Hematopoietic multipotent progenitor cell treated with erythropoietin and hydrocortisone succinate and interleukin-3 and kit ligand, for 4 days (in vitro differentiated cells): ENCODE results near the gene LGI4.
A peak's percentile ranks its signal among the peaks of the same experiment; 100 is the strongest.
"Not testable (repeated sequence)": the region's sequence is repeated elsewhere in the genome, so short reads cannot be mapped to it uniquely, and the experiment has no call there.

Experiments used
- DNase-seq: peaks from one replicate; pipeline ENCODE4 v3.0.0-alpha.2; 2015

LGI4 gene

GRCh38 chr19:35160629-35161433 lies 26.0 kb upstream of the LGI4 start:
- no peak for DNase-seq

DNA sequence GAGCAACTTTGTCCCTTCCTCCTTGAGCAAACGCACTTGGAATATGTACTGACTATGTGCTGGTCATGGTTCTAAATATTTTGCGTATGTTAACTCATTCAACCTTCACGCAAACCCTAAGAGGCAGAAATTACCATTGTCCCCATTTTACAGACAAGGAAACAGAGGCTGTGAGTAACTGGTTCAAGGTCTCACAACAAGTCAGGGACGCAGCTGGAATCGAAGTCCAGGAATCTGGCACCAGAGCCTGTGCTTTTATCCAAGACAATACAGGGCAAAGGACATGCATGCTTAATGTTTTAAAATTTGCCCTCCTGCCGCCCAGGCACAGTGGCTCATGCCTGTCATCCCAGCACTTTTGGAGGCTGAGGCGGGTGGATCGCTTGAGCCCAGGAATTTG lies 24.7 kb upstream of the LGI4 start:
- no peak for DNase-seq

GRCh38 chr19:35157431-35157830 lies 22.6 kb upstream of the LGI4 start:
- DNase-seq = no peak

DNA sequence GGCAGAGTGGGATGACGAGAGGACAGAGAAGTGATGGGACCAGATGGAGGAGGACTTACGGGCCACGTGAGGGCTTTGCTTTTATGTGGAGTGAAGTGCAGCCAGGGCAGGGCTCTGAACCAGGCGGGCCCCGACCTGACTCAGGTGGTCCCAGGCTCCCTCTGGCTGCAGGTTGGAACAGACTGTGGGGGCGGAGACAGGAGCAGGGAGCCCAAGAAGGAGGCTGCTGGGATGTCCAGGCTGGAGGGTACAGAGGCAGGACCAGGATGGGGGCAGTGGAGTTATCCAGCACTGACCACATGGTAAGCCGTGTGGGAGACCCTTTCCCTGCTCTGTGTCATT lies 21.8 kb upstream of the LGI4 start:
- DNase-seq = no peak

DNA sequence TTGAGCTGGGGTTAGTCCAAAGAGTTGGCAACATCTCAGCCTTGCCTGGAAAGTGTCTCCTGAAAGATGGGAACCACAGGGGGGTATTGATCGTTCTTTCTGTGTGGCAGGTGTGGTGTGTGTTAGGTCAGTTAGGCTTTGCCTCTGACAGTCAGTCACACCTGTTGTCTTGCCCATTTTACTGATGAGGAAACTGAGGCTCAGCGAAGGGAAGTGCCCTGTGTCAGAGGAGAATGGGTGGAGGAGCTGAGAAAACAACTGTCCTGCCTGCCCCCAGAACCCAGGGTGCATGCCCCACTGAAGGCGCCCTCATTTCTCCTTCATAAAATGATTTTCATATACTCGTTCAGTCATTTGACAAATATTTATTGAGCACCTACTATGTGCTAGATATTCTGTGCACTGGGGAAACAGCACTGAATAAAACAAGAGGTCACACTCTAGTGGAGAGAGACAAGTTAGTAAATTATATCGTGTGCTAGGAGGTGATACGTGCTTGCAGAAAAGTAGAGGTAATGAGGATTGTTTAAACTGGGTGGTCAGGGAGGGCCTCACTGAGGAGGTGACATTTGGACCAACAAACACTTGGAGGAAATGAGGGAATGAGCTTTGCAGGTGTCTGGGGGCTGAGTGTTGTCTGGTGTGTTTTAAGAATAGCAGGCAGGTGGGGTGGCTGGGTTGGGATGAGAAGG lies 21.3 kb upstream of the LGI4 start:
- no peak for DNase-seq

- DNase-seq = peak; percentile 49
Observed at GRCh38 chr19:35155441-35155840, 20.6 kb upstream of the LGI4 start.

DNA sequence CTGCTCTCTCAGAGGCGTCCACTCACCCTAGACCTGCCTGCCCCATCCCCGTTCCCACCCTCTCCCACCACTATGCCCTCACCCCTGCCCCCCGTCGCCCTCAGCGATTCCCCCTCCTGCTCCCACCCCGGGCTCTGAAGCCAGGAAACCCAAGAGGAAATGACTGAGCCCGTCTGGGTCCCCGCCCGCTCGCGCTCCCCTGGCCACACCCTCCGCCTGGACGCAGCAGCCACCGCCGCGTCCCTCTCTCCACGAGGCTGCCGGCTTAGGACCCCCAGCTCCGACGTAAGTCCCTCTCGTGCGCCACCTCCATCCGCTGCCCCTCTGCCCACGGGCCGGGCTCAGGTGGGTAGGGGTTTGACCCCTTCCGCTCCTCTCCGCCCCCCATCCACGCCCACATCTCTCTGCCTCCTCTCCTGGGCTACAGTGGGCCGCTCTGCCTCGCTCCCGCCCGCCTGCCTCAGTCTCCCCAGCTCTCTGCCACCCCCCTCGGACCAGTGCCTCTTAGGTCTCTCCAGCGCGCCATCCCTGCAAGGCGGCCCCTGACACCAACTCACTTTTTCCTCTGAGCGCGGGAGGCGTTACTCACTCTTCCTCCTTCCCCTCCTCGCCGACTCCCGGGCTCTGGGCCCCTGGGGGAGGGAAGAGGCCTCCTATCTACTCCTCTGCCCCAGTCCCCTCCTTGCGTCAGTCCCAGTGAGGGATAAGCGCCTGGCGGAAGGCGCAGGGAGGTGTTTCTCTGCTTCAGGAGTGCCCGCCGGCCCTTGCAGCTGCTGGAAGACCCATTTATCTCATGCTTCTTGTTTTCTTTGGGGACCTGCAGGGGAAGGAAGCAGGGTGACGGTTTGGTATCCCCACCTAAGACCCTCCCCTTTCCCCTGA lies 19.9 kb upstream of the LGI4 start, which contains the start of gene FXYD5:
Gene FXYD5, plus strand, starts transcription at position 211 of the 882 bp plus-strand sequence. CDS start 816 bp downstream, outside the sequence.
- peak; percentile 92 for DNase-seq

GRCh38 chr19:35153701-35154524 lies 19.1 kb upstream of the LGI4 start:
- peak; percentile 85 for DNase-seq

DNA sequence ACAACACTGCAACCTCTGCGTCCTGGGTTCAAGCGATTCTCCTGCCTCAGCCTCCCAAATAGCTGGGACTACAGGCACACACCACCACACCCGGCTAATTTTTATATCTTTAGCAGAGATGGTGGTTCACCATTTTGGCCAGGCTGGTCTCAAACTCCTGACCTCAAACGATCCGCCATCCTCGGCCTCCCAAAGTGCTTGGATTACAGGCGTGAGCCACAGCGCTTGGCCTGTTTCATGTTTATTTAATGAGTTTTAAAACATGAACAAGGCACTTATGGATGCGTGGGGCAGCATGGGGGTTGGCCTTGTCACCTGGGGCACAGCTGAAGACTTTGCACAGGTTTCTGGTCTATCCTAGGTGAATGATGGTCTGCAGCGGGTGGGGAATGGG lies 18.3 kb upstream of the LGI4 start:
- not testable (repeated sequence) for DNase-seq

DNA sequence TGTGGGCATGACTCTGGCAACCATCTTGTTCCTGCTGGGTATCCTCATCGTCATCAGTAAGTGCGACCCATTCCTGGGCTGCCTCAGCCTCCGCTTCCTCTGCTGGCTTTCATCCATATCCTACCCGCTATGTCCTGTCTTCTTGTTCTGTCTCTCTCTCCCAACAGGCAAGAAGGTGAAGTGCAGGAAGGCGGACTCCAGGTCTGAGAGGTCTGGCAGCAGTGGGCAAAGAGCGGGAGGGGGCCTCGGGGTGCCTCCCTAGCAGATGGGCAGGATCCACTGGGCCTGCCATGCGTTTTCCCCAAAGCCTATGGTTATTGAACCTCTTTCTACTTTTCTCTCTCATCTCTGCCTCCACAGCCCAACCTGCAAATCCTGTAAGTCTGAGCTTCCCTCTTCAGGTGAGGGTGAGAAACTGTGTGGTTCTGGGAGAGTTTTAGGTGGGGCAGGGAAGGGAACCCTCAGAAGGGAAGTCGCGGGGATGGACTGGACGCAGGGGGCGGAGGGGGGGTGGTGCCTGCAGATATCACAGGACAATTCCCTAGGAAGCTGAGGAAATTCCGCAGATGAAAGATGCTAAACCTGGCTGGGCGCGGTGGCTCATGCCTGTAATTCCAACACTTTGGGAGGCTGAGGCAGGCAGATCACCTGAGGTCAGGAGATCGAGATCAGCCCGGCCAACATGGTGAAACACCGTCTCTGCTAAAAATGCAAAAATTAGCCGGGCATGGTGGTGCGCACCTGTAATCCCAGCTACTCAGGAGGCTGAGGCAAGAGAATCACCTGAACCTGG lies 16.6 kb upstream of the LGI4 start:
- DNase-seq = no peak

GRCh38 chr19:35150445-35150844 lies 15.6 kb upstream of the LGI4 start:
- no peak for DNase-seq

DNA sequence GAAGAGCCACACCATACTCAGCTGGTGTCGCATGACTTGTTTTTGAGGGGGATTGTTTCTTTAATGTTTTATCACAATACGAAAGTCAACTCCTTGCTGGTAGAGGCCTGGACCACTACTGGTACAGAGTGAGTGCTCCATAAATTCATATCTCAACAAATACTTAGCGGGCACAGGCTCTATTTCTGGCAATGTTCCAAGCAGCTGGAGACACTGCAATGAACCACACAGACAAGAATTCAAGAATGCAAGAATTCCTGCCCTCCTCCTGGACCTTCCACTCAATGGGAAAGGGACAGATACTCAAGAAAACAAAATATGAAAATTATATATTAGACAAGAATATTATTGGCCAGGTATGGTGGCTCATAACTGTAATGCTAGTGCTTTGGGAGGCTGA lies 14.6 kb upstream of the LGI4 start:
- DNase-seq = no peak

GRCh38 chr19:35146746-35147459 lies 12.0 kb upstream of the LGI4 start:
- no peak for DNase-seq

GRCh38 chr19:35144600-35145436 lies 10.0 kb upstream of the LGI4 start:
- peak; percentile 67 for DNase-seq

DNA sequence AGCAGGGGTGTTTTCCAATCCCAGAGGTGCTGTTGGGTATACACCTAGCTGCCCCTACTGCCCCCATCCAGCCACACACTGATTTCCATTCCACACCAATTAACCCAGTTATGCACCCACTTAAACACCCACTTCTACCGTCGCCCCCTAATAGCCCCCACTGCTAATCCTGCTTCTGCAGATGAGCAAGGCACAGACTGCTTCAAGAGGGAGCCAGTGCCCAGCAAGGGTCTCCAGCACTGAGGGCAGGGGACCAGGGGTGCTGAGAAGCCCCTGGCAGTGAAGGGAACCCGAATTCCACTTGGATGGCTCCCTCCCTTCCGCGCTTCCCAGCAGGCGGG lies 9.4 kb upstream of the LGI4 start:
- DNase-seq = no peak

- DNase-seq = no peak
Observed at GRCh38 chr19:35143818-35144217, 9.0 kb upstream of the LGI4 start.

GRCh38 chr19:35143231-35143715 lies 8.4 kb upstream of the LGI4 start, which contains the start of gene FXYD7:
FXYD7 (plus strand) TSS chr19:35143255; CDS start chr19:35143334, 79 bp downstream.
- DNase-seq = no peak

GRCh38 chr19:35142606-35143230 lies 7.9 kb upstream of the LGI4 start:
- DNase-seq = peak; percentile 81
